Stimulated activated naive CD8-positive, alpha-beta T cell treated with anti-CD3 and anti-CD28 coated beads, Interleukin-15, amount 100 ng/mL, for 72 hours (primary cell): Measurements from ENCODE around the gene FOXL1.

Experiments
- ATAC-seq: fragments of 150-1000 bp; cut with Tn5 transposase; 2 replicates; pipeline ENCODE4 v1.10.0; 2021; ENCODE audit warnings: mild to moderate bottlenecking, moderate library complexity
- DNase-seq, 2 donors: peaks; one replicate each; pipeline ENCODE4 v3.0.0; 2021 to 2022
- H3K27ac Mint-ChIP-seq, 2 donors: one replicate each; pipeline ENCODE4 v1.8.0; 2022; ENCODE audit warnings: mild to moderate bottlenecking in 2 of 2, mixed read lengths in 2 of 2, moderate library complexity in 2 of 2
- H3K27me3 Mint-ChIP-seq: one replicate; pipeline ENCODE4 v1.8.0; 2022; ENCODE audit warnings: mixed read lengths
- H3K4me1 Mint-ChIP-seq: one replicate; pipeline ENCODE4 v1.8.0; 2022; ENCODE audit warnings: mild to moderate bottlenecking, mixed read lengths
- H3K4me3 Mint-ChIP-seq, 2 donors: one replicate each; pipeline ENCODE4 v1.8.0; 2022; ENCODE audit warnings: mild to moderate bottlenecking in 2 of 2, mixed read lengths in 2 of 2, moderate library complexity in 1 of 2
- H3K9me3 Mint-ChIP-seq, 2 donors: one replicate each; pipeline ENCODE4 v1.8.0; 2022; ENCODE audit warnings: mixed read lengths in 2 of 2

Gene FOXL1

GRCh38 chr16:86578061-86578599 is at the start of gene FOXL1:
Gene FOXL1 (plus strand): TSS chr16:86578549. CDS start chr16:86578724, 175 bp downstream.
- peaks cover 91% of the 10 kb centered on the region for H3K27me3 Mint-ChIP-seq
- no peak for ATAC-seq
- no peaks in the 10 kb centered on the region for H3K9me3 Mint-ChIP-seq
- peaks cover 23% of the 10 kb centered on the region for H3K4me1 Mint-ChIP-seq
- no peak for DNase-seq
- no peak within 1 kb of the TSS for H3K27ac Mint-ChIP-seq
- H3K4me3 Mint-ChIP-seq = no peak within 1 kb of the TSS

DNA sequence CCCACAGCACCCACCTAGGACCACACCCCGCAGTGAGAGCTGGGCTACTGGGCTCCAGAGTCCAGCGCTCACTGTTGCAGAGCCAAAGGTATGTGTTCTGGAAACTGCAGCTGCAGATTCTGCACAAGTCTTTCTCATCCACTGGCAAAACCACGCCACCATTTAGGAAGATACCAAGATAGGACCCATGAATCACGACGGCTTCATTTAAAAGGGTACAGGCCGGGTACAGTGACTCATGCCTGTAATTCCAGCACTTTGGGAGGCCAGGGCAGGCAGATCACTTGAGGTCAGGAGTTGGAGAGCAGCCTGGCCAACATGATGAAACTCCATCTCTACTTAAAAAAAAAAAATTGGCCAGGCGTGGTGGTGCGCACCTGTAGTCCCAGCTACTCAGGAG is 49.2 kb upstream of the FOXL1 start:
- Mint-ChIP-seq H3K9me3 (no peaks in the 10 kb centered on the region), H3K4me1 (no peaks in the 10 kb centered on the region), H3K4me3 (no peak overlapping the region), H3K27ac (no peak overlapping the region), H3K27me3 (no peaks in the 10 kb centered on the region)
- ATAC-seq (no peak), DNase-seq (no peak)

DNA sequence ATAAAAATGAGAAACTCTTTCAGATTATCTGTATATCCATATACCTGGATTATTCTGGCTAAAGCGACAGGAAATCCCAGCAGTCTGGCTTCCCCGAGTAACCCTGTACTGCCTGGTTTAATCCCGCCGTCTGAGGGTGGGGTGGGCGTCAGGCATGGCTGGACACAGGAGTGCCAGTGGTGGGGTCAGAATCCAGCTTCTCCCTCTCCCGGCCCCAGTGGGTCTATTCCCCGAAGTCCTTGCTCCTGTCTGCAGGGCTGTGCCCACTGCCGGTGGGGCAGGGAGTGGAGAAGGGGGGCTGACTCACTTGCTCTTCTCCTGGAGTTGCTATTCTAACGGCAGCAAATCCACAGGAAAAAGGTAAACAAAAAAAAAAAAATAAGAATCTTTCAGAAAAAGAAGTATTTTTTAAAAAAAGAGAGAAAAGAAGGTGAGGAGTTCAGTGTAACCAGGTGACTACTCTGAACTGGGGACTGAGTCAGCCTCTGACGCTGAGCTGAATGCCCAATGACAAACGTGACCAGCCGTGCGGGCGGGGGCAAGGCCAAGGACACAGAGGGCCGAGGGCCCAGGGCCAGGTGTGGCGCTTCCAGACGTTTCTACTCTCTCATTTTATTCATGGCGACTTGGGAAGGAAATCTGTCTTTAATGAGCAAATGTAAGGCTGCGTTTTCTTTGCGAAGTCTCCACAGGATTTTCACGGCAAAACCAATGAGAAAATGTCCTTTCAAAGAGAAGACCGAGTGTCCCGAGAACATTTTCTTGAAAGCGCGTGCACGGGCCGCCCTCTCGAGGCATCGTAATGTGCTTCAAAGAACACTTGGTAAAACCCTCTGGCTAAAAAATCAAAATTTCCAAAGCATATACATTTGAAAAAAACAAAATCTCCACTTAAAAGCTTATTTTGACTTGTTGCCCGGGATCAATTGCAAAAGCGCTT is 47.8 kb upstream of the FOXL1 start:
- Mint-ChIP-seq H3K4me3 (no peak overlapping the region), H3K9me3 (no peaks in the 10 kb centered on the region), H3K27me3 (no peaks in the 10 kb centered on the region), H3K4me1 (no peaks in the 10 kb centered on the region), H3K27ac (peak overlapping the region in 1 of 2 donors; percentile 65)
- no peak for DNase-seq
- no peak for ATAC-seq

GRCh38 chr16:86531191-86531545 is 47.2 kb upstream of the FOXL1 start:
- no peak overlapping the region for H3K27ac Mint-ChIP-seq
- no peak for DNase-seq
- H3K9me3 Mint-ChIP-seq = no peaks in the 10 kb centered on the region
- no peak for ATAC-seq
- no peaks in the 10 kb centered on the region for H3K27me3 Mint-ChIP-seq
- no peak overlapping the region for H3K4me3 Mint-ChIP-seq
- no peaks in the 10 kb centered on the region for H3K4me1 Mint-ChIP-seq

- Mint-ChIP-seq H3K9me3 (no peaks in the 10 kb centered on the region), H3K27me3 (no peaks in the 10 kb centered on the region), H3K4me3 (no peak overlapping the region), H3K4me1 (no peaks in the 10 kb centered on the region), H3K27ac (no peak overlapping the region)
- no peak for ATAC-seq
- no peak for DNase-seq
Measured at GRCh38 chr16:86531641-86532525, 46.5 kb upstream of the FOXL1 start.

- DNase-seq (no peak), ATAC-seq (no peak)
- no peaks in the 10 kb centered on the region for H3K27me3 Mint-ChIP-seq
Measured at GRCh38 chr16:86532526-86532815, 45.9 kb upstream of the FOXL1 start.

DNA sequence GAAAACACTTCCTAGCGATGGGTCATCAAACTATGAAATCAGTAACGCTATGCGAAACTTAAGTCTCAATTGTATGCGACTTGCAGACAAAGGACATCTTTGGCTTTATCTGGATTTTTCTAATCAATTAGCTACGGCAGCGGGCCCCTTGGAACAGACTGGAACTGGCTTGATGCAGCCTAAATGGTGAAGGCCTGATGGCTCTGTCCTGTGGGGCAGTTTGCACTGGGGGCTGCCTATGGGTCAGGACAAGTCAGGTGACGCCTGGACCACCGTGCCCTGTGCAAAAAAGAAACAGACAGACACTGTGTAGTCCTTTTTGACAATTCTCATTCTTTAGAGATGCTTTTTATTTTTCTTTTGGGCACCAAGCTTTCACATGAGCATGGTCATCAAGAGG is 45.3 kb upstream of the FOXL1 start:
- H3K27ac Mint-ChIP-seq = no peak overlapping the region
- H3K9me3 Mint-ChIP-seq = no peaks in the 10 kb centered on the region
- DNase-seq (no peak), ATAC-seq (no peak)
- H3K27me3 Mint-ChIP-seq = no peaks in the 10 kb centered on the region
- H3K4me1 Mint-ChIP-seq = no peaks in the 10 kb centered on the region
- H3K4me3 Mint-ChIP-seq = no peak overlapping the region

More at GRCh38 chr16:86532526-86532815, 45.9 kb upstream of the FOXL1 start:
- Mint-ChIP-seq H3K4me1 (no peaks in the 10 kb centered on the region), H3K27ac (no peak overlapping the region), H3K9me3 (no peaks in the 10 kb centered on the region), H3K4me3 (no peak overlapping the region)

- Mint-ChIP-seq H3K27ac (no peak overlapping the region), H3K4me3 (no peak overlapping the region), H3K9me3 (no peaks in the 10 kb centered on the region), H3K27me3 (no peaks in the 10 kb centered on the region), H3K4me1 (no peaks in the 10 kb centered on the region)
- DNase-seq = no peak
- no peak for ATAC-seq
Measured at GRCh38 chr16:86533767-86534351, 44.5 kb upstream of the FOXL1 start.

- Mint-ChIP-seq H3K4me3 (no peak overlapping the region), H3K27me3 (no peaks in the 10 kb centered on the region), H3K4me1 (no peaks in the 10 kb centered on the region), H3K27ac (no peak overlapping the region), H3K9me3 (no peaks in the 10 kb centered on the region)
- DNase-seq (no peak), ATAC-seq (no peak)
Measured at GRCh38 chr16:86534779-86535615, 43.4 kb upstream of the FOXL1 start.

DNA sequence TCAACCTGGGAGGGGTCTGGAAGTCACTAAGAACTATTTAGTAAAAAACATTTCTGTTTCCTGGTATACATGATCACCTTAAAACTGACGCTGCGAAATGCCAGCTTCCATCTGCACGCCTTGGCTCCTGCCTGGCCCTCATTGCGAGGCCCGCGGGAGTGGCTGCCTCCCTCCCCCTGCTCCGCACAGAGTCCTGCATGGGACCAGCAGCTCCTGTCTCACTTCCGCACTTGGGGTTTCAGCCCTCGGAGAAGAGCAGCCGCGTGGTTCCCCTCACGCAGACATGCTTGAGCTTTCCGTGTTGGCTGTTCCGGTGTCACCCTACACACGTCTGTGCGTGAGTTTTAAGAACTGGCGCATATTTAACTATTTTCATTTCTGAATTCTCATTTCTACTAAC is 41.7 kb upstream of the FOXL1 start:
- Mint-ChIP-seq H3K4me1 (no peaks in the 10 kb centered on the region), H3K27me3 (no peaks in the 10 kb centered on the region), H3K9me3 (no peaks in the 10 kb centered on the region), H3K27ac (no peak overlapping the region), H3K4me3 (no peak overlapping the region)
- DNase-seq (no peak), ATAC-seq (no peak)

GRCh38 chr16:86537486-86537885 is 40.9 kb upstream of the FOXL1 start:
- DNase-seq = no peak
- ATAC-seq = no peak
- Mint-ChIP-seq H3K4me1 (no peaks in the 10 kb centered on the region), H3K9me3 (no peaks in the 10 kb centered on the region), H3K4me3 (no peak overlapping the region), H3K27ac (no peak overlapping the region), H3K27me3 (no peaks in the 10 kb centered on the region)

DNA sequence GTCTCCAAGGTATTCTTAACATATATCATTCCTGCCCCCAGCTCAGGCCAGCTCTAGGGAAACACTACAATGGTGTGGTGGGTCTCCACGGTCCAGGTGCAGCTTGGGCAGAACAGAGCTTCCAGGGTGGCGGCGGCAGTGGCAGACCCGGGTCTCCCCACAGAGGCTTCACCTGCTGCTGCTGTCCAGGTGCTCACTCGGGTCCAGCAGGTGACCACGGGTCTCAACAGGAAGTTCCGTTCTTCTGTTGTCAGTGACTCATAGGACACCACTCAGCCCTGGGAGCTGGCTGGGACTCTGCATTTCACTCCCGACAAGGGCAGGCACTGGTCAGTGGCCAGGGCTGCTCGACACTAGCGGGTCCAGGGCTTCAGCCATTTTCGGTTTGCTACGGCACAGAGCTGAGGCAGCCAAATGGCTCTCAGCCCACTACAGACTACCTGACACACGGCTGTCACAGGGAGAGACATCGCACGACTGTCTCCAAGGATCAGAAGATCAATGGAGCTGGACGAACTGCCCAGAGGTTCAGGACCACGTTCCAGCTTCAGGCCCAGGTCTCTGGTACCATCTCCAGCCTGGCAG is 40.1 kb upstream of the FOXL1 start:
- Mint-ChIP-seq H3K27ac (peak overlapping the region in 1 of 2 donors; percentile 91), H3K9me3 (no peaks in the 10 kb centered on the region), H3K4me1 (no peaks in the 10 kb centered on the region), H3K4me3 (no peak overlapping the region), H3K27me3 (no peaks in the 10 kb centered on the region)
- DNase-seq (no peak), ATAC-seq (no peak)

DNA sequence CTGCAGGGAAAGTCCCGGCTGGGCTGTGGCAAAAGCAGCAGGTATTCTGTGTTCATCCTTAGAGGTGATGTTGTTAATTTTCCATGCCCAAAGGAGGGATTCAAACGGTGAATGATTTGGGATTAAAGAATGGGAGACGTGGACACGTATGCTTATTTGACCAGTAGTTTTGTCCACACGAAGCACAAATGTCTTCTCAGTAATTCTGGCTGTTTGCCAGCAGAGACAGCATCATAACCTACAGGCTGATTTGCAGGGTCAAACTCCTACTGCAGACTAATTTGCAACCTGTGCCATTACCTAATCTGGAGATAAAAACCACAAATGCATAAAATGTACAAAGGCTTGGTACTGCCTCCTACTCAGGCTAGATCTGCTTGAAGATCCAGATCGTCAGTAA is 37.5 kb upstream of the FOXL1 start:
- DNase-seq (no peak), ATAC-seq (no peak)
- no peak overlapping the region for H3K4me3 Mint-ChIP-seq
- H3K4me1 Mint-ChIP-seq = no peaks in the 10 kb centered on the region
- H3K9me3 Mint-ChIP-seq = no peaks in the 10 kb centered on the region
- no peaks in the 10 kb centered on the region for H3K27me3 Mint-ChIP-seq
- no peak overlapping the region for H3K27ac Mint-ChIP-seq

GRCh38 chr16:86541560-86541959 is 36.8 kb upstream of the FOXL1 start:
- no peak for ATAC-seq
- no peak overlapping the region for H3K4me3 Mint-ChIP-seq

More at GRCh38 chr16:86541560-86541959, 36.8 kb upstream of the FOXL1 start:
- DNase-seq = no peak
- Mint-ChIP-seq H3K27ac (no peak overlapping the region), H3K4me1 (no peaks in the 10 kb centered on the region), H3K27me3 (no peaks in the 10 kb centered on the region), H3K9me3 (no peaks in the 10 kb centered on the region)
